Adrenal gland (tissue), 12 donors: ENCODE data around the gene PTPRN2. TPM values are rescaled to one million over a fixed set of nuclear protein-coding genes. Genes with fewer than 3 reads are reported as not detected.

ENCODE experiments used
- DNase-seq, 7 donors: peaks; one replicate each; pipeline ENCODE4 v3.0.0-alpha.2; 2019 to 2020
- H3K27ac ChIP-seq, 5 donors: fragments of 200-600 bp; sonication (generic) in 4 of 5; 1 replicate in 3 of 5; 2 replicates in 2 of 5; pipeline versions ENCODE4 v1.5.1 to v1.8.0; 2016 to 2020; ENCODE audit warnings: mild to moderate bottlenecking in 1 of 5
- H3K27me3 ChIP-seq: fragments of 200-600 bp; 2 replicates; pipeline ENCODE4 v1.8.0; 2021
- H3K36me3 ChIP-seq, 2 donors: fragments of 200-600 bp; replicated peaks in 1 of 2; 1 replicate in 1 of 2; 2 replicates in 1 of 2; pipeline versions ENCODE4 v1.5.1 to v1.8.0; 2018 to 2022
- H3K4me1 ChIP-seq, 2 donors: fragments of 200-600 bp; replicated peaks in 1 of 2; 1 replicate in 1 of 2; 2 replicates in 1 of 2; pipeline versions ENCODE4 v1.5.1 to v1.8.0; 2018 to 2021
- H3K4me3 ChIP-seq, 4 donors: fragments of 200-600 bp; sonication (generic) in 3 of 4; one replicate each; pipeline ENCODE4 v1.5.1; 2016 to 2018
- H3K9me3 ChIP-seq, 3 donors: fragments of 200-600 bp; sonication (generic) in 1 of 3; replicated peaks in 1 of 3; 1 replicate in 2 of 3; 2 replicates in 1 of 3; pipeline versions ENCODE4 v1.5.1 to v1.8.0; 2016 to 2021
- CTCF ChIP-seq, 6 experiments: fragments of 450-650 bp in 4 of 6; fragments of 200-600 bp in 2 of 6; sonication (generic) in 1 of 6; IDR thresholded peaks; 1 replicate in 5 of 6; 2 replicates in 1 of 6; pipeline versions ENCODE4 v1.5.1 to v1.8.0; 2016 to 2021; ENCODE audit warnings: antibody characterized with exemption in 6 of 6, mild to moderate bottlenecking in 2 of 6, moderate library complexity in 1 of 6
- POLR2A ChIP-seq, 2 donors: fragments of 450-650 bp; IDR thresholded peaks; one replicate each; pipeline ENCODE4 v1.6.1; 2017; ENCODE audit warnings: antibody characterized with exemption in 2 of 2, mild to moderate bottlenecking in 2 of 2, moderate library complexity in 1 of 2
- WGBS, 4 donors: extraction: QIAGEN DNeasy Blood & Tissue Kit in 2 of 4; methylation state at CpG; one replicate each; pipeline versions ENCODE4 v1.1.5 to v1.1.7; 2013 to 2017; 5-methylcytosine and 5-hydroxymethylcytosine counted together
- intact Hi-C, 2 donors: fragments of 100-400 bp; cut with DNase I; formaldehyde crosslinking; loops; one replicate each; pipeline versions ENCODE4 v1.14.1 to v1.15.0; 2022 to 2023
- polyA plus RNA-seq, 3 donors: library from polyadenylated mRNA; stranded (reverse); fragments of 200-250 nt in 2 of 3; fragments of 350-450 nt in 1 of 3; fragmentation: Illumina TruSeq in 1 of 3; extraction: RNeasy Lipid Tissue Mini Kit (QIAGEN cat#74804) in 1 of 3; gene quantifications; one replicate each; pipeline ENCODE4 v1.2.3, GENCODE V29; 2013 to 2014
- total RNA-seq, 9 donors: library from RNA; depleted of rRNA in 4 of 9; stranded (reverse); fragments of >200 nt in 4 of 9; fragments of 120-200 nt in 1 of 9; fragmentation: NEBNext Ultra II Directional in 1 of 9; extraction: Animal tissue kit (Norgen Biotek cat#: 25700) in 1 of 9; gene quantifications; one replicate each; pipeline versions ENCODE4 v1.1.0 to v1.2.4, GENCODE V29; 2013 to 2023
- donor health status: healthy with polysubstance abuse.
- donor health status: Bipolar disorder and iron deficiency.
- donor health status: DM: yes; HTN: yes; CAD: no.
- donor health status: DM: no; HTN: no; CAD: no.
- donor health status: DM: no; HTN: no; CAD: no.
- donor health status: DM: yes; HTN: yes; CAD: no.

Gene PTPRN2
- total and polyA plus RNA-seq, 12 donors: 2.2 to 16.2 (median 3.4) TPM

GRCh38 chr7:158414002-158414401, 173.6 kb downstream of the PTPRN2 start:
- Histone ChIP-seq H3K27me3 (no peaks in the 10 kb centered on the region), H3K4me1 (no peaks in the 10 kb centered on the region), H3K9me3 (no peaks in the 10 kb centered on the region), H3K4me3 (no peak overlapping the region), H3K36me3 (no peaks in the 10 kb centered on the region), H3K27ac (no peak overlapping the region)
- no peak for TF ChIP-seq CTCF (IDR thresholded peaks at IDR 0.05)
- no peak for TF ChIP-seq POLR2A (IDR thresholded peaks at IDR 0.05)
- WGBS, 4 donors: 78 to 84% (median 81%) methylated on average over 11 of the region's 11 CpGs
- DNase-seq: no peak
- intact Hi-C loops: no loop called here

GRCh38 chr7:158411232-158411950, 176.2 kb downstream of the PTPRN2 start:
- TF ChIP-seq POLR2A (IDR thresholded peaks at IDR 0.05): no peak
- TF ChIP-seq CTCF (IDR thresholded peaks at IDR 0.05): no peak
- no peaks in the 10 kb centered on the region for H3K9me3 ChIP-seq
- H3K27ac ChIP-seq: no peak overlapping the region
- intact Hi-C loops: no loop called here
- peaks cover 3% of the 10 kb centered on the region for H3K27me3 ChIP-seq
- WGBS, 4 donors: 90 to 94% (median 92%) methylated on average over 9 to 24 of the region's 24 CpGs
- no peak for DNase-seq
- H3K36me3 ChIP-seq: no peaks in the 10 kb centered on the region
- no peaks in the 10 kb centered on the region for H3K4me1 ChIP-seq
- H3K4me3 ChIP-seq: no peak overlapping the region

GRCh38 chr7:158410720-158411119, 176.9 kb downstream of the PTPRN2 start:
- DNase-seq: no peak
- TF ChIP-seq CTCF (IDR thresholded peaks at IDR 0.05) (no peak), POLR2A (IDR thresholded peaks at IDR 0.05) (no peak)
- WGBS, 4 donors: 70 to 81% (median 75%) methylated on average over 12 of the region's 12 CpGs

GRCh38 chr7:158409816-158410330, 177.8 kb downstream of the PTPRN2 start:
- Histone ChIP-seq H3K4me1 (no peaks in the 10 kb centered on the region), H3K4me3 (no peak overlapping the region), H3K36me3 (no peaks in the 10 kb centered on the region), H3K27ac (no peak overlapping the region), H3K27me3 (peaks cover 3% of the 10 kb centered on the region), H3K9me3 (no peaks in the 10 kb centered on the region)
- intact Hi-C loops: no loop called here
- 74 to 83% (median 78%) methylated on average over 13 of the region's 13 CpGs for WGBS, 4 donors
- DNase-seq: no peak
- no peak for TF ChIP-seq POLR2A (IDR thresholded peaks at IDR 0.05)
- no peak for TF ChIP-seq CTCF (IDR thresholded peaks at IDR 0.05)

More at GRCh38 chr7:158410720-158411119, 176.9 kb downstream of the PTPRN2 start:
- H3K4me3 ChIP-seq: no peak overlapping the region
- H3K9me3 ChIP-seq: no peaks in the 10 kb centered on the region
- H3K27ac ChIP-seq: no peak overlapping the region
- no peaks in the 10 kb centered on the region for H3K36me3 ChIP-seq
- intact Hi-C loops: no loop called here
- no peaks in the 10 kb centered on the region for H3K4me1 ChIP-seq
- H3K27me3 ChIP-seq: peaks cover 3% of the 10 kb centered on the region
